ENCODE results near the gene RETREG2.
"Not testable (repeated sequence)": the region's sequence is repeated elsewhere in the genome, so short reads cannot be mapped to it uniquely, and the experiment has no call there.

RETREG2 gene

DNA sequence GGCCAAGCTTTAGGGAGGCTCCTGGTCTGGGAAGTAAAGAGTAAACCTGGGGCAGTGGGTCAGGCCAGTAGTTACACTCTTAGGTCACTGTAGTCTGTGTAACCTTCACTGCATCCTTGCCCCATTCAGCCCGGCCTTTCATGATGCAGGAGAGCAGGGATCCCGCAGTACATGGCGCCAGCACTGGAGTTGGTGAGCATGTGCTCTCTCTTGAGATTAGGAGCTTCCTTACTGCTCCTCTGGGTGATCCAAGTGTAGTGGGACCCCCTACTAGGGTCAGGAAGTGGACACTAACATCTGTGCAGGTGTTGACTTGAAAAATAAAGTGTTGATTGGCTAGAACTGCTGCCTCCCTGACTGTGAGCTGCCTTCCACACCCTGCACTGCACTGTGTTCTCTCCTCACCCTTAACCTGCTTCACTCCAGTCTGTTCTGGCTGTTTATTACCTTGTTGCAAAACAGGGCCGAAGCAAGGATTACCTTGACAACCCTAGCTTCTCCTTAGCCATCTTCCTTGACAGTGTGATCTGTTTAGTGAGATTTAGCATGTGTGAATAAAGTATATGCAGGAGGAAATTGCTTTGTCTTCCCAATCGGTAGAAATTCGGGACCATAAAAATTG, 5.2 kb downstream of the RETREG2 start:
- DNase-seq (ENCODE audit: insufficient read length, low spot score): no peak
- no peak for FAIRE-seq
- TF ChIP-seq POU2F2 (IDR thresholded peaks at IDR 0.05; ENCODE audit: low read depth, low read length): no peak
- no peak for TF ChIP-seq POLR2AphosphoS5 (IDR thresholded peaks at IDR 0.05; ENCODE audit: low read depth, low read length)
- TF ChIP-seq PAX5 (IDR thresholded peaks at IDR 0.05; ENCODE audit: insufficient read depth, low read length, severe bottlenecking): no peak
- no peak for TF ChIP-seq SPI1 (IDR thresholded peaks at IDR 0.05; ENCODE audit: low read depth, low read length)
- TF ChIP-seq TAF1 (IDR thresholded peaks at IDR 0.05; ENCODE audit: low read depth, low read length): no peak
- TF ChIP-seq POLR2A (IDR thresholded peaks at IDR 0.05; ENCODE audit: low read depth, low read length): no peak

DNA sequence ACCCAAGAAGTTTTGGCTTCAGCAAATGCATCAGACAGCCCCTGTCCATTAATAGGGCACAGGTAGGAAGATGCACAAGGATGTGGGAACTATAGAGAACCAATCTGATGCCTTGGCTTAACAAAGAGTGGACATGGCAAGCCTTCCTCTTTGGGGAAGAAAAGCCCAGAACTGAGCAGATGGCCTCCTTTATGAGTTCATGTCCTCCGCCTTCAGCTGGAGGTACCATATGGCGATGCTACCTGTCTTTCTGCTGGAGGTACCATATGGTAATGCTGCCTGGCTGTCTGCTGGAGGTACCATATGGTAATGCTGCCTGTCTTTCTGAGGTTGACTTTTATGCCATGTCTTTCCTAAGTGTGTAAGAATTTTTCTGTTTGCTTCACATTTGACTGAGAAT, 6.0 kb downstream of the RETREG2 start:
- no peak for FAIRE-seq
- DNase-seq (ENCODE audit: insufficient read length, low spot score): no peak
- TF ChIP-seq POLR2A (IDR thresholded peaks at IDR 0.05; ENCODE audit: low read depth, low read length) (no peak), SPI1 (IDR thresholded peaks at IDR 0.05; ENCODE audit: low read depth, low read length) (no peak)

DNA sequence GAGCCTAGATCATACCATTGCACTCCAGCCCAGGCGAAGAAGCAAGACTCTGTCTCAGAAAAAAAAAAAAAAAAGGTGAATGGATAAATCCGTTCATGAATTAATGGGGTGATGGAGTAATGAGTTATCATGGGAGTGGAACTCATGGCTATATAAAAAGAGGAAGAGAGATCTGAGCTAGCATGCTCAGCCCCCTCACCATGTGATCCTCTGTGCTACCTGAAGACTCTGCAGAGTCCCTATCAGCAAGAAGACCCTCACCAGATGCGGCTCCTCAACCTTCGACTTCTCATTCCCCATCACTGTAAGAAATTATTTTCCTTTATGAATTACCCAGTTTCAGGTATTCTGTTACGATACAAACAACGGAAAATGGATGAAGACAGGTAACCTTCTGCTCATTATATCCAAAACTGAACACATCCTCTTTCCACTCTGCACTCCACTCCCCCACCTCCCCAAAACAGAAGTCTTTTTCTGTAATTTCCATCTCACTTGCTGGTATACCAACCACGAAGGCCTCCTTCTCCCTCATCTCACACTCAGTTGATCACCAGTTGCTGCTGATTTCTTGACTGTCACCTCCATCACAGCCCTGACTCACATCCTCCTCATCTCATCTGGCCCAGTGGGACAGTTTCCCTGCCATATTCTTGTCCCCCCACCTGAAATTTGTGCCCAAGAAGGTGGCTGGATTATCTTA, 8.8 kb downstream of the RETREG2 start:
- FAIRE-seq: peak; percentile 59
- DNase-seq (ENCODE audit: insufficient read length, low spot score): no peak
- no peak for TF ChIP-seq POLR2A (IDR thresholded peaks at IDR 0.05; ENCODE audit: low read depth, low read length)
- TF ChIP-seq SPI1 (IDR thresholded peaks at IDR 0.05; ENCODE audit: low read depth, low read length): peak; percentile 75

DNA sequence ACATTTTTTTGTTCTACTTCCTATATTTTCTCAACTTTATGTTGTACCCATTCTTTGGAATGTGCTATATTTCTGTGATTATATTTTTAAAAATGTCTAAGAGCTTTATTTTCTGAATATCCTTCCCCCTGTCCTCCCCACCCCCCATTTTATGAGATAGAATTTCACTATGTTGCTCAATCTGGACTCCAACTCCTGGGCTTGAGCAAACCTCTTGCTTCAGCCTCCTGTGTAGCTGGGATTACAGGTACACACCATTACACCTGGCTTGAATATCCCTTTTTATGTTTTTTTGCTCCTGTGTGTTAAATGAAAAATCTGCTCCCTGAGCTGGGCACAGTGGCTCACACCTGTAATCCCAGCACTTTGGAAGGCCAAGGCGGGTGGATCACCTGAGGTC, 19.3 kb downstream of the RETREG2 start:
- FAIRE-seq (no peak), DNase-seq (ENCODE audit: insufficient read length, low spot score) (no peak)
- TF ChIP-seq PAX5 (IDR thresholded peaks at IDR 0.05; ENCODE audit: insufficient read depth, low read length, severe bottlenecking): no peak
- no peak for TF ChIP-seq POLR2AphosphoS5 (IDR thresholded peaks at IDR 0.05; ENCODE audit: low read depth, low read length)
- no peak for TF ChIP-seq TAF1 (IDR thresholded peaks at IDR 0.05; ENCODE audit: low read depth, low read length)
- no peak for TF ChIP-seq SPI1 (IDR thresholded peaks at IDR 0.05; ENCODE audit: low read depth, low read length)
- TF ChIP-seq POLR2A (IDR thresholded peaks at IDR 0.05; ENCODE audit: low read depth, low read length): no peak
- TF ChIP-seq POU2F2 (IDR thresholded peaks at IDR 0.05; ENCODE audit: low read depth, low read length): no peak

DNA sequence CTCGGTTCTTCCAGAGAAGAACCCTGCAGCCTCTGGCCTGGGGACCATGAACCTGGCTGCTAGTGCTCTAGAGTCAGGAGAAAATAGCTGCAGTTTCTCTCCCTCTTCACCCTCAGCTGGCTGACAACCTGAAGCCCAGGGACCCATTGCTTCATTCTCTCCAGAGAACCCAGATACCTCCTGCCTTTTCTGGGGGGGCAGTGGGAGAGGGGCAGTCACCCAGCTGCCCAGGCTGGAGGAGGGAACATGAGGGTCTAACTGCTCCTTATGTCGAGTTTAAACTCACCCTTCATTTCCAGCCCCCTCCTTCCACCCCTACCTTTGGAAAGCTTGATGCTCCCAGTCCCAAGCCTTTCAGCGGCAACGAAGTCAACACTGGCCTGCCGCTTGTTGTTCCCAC, 20.9 kb downstream of the RETREG2 start:
- DNase-seq (ENCODE audit: insufficient read length, low spot score) (no peak), FAIRE-seq (no peak)
- TF ChIP-seq TAF1 (IDR thresholded peaks at IDR 0.05; ENCODE audit: low read depth, low read length) (no peak), SPI1 (IDR thresholded peaks at IDR 0.05; ENCODE audit: low read depth, low read length) (no peak), POLR2AphosphoS5 (IDR thresholded peaks at IDR 0.05; ENCODE audit: low read depth, low read length) (no peak), POLR2A (IDR thresholded peaks at IDR 0.05; ENCODE audit: low read depth, low read length) (no peak)

DNA sequence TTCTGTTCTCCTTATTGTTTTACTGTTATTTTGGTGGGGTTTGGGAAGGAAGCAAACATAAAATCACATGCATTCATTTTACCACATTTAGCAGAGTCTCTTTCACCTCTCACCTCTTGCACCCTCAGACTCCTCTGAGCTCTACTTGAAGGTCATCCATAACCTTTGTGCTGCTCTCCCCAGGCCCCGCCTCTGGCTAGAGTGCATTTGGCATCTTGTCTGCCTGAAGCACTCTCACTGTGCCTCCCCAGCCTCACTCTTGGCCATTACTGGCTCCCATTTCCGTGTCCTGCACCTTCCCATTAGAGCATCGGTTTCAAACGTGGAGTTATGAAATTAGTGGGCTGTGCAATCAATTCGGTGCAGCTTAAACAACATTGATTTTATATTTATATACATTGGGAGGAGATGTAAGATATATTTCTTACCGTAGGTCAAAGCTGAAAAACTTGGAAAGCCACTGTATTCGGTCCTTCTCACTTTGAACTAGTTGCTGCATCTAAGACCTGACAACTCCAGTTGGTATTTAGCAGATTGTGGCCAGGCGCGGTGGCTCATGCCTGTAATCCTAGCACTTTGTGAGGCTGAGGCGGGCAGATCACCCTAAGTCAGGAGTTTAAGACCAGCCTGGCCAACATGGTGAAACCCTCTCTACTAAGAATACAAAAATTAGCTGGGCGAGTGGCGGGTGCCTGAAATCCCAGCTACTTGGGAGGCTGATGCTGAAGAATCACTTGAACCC, 21.6 kb downstream of the RETREG2 start:
- FAIRE-seq: no peak
- no peak for DNase-seq (ENCODE audit: insufficient read length, low spot score)
- TF ChIP-seq SPI1 (IDR thresholded peaks at IDR 0.05; ENCODE audit: low read depth, low read length) (no peak), POLR2AphosphoS5 (IDR thresholded peaks at IDR 0.05; ENCODE audit: low read depth, low read length) (no peak)

DNA sequence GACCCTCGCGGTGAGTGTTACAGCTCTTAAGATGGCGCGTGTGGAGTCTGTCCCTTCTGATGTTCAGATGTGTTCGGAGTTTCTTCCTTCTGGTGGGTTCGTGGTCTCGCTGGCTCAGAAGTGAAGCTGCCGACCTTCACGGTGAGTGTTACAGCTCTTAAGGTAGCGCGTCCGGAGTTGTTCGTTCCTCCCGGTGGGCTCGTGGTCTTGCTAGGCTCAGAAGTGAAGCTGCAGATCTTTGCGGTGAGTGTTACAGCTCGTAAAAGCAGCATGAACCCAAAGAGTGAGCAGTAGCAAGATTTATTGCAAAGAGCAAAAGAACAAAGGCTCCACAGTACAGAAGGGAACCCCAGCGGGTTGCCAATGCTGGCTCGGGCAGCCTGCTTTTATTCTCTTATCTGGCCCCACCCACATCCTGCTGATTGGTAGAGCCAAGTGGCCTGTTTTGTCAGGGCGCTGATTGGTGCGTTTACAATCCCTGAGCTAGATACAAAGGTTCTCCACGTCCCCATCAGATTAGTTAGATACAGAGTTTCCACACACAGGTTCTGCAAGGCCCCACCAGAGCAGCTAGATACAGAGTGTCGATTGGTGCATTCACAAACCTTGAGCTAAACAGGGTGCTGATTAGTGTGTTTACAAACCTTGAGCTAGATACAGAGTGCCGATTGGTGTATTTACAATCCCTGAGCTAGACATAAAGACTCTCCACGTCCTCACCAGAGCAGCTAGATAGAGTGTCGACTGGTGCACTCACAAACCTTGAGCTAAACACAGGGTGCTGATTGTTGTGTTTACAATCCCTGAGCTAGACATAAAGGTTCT, 22.6 kb downstream of the RETREG2 start:
- DNase-seq (ENCODE audit: insufficient read length, low spot score); FAIRE-seq: not testable (repeated sequence)

DNA sequence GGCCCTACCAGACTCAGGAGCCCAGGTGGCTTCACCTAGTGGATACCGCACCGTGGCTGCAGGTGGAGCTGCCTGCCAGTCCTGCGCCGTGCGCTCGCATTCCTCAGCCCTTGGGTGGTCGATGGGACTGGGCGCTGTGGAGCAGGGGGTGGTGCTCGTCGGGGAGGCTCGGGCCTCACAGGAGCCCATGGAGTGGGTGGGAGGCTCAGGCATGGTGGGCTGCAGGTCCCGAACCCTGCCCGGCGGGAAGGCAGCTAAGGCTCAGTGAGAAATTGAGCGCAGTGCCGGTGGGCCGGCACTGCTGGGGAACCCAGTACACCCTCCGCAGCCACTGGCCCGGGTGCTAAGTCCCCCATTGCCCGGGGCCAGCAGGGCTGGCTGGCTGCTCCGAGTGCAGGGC, 23.3 kb downstream of the RETREG2 start:
- FAIRE-seq; DNase-seq (ENCODE audit: insufficient read length, low spot score): not testable (repeated sequence)

DNA sequence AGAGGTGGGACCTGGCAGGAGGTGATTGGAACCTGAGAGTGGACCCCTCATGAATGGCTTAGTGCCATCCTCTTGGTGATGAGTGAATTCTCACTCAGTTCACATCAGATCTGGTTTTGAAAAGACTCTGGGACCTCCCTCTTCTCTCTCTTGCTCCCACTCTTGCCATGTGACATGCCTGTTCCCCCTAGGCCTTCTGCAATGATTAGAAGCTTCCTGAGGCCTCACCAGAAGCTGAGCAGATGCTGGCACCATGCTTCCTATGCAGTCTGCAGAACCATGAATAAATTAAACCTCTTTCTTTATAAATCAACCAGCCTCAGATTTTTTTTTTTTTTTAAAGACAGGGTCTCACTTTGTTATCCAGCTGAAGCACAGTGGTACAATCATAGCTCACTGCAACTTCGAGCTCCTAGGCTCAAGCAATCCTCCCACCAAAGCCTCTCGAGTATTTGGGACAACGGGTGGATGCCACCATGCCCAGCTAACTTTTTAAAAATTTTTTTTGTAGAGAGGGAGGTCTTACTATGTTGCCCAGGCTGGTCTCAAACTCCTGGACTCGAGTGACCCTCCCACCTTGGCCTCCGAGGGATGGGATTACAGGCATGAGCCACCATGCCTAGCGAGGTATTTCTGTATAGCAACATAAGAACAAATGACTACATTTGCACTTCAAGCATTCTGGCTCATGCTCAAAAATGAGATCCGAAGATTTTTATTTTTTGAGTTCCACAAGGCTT, 26.5 kb downstream of the RETREG2 start:
- DNase-seq (ENCODE audit: insufficient read length, low spot score) (no peak), FAIRE-seq (no peak)
- TF ChIP-seq TAF1 (IDR thresholded peaks at IDR 0.05; ENCODE audit: low read depth, low read length) (no peak), POU2F2 (IDR thresholded peaks at IDR 0.05; ENCODE audit: low read depth, low read length) (no peak), POLR2A (IDR thresholded peaks at IDR 0.05; ENCODE audit: low read depth, low read length) (no peak), SPI1 (IDR thresholded peaks at IDR 0.05; ENCODE audit: low read depth, low read length) (no peak), PAX5 (IDR thresholded peaks at IDR 0.05; ENCODE audit: insufficient read depth, low read length, severe bottlenecking) (no peak), POLR2AphosphoS5 (IDR thresholded peaks at IDR 0.05; ENCODE audit: low read depth, low read length) (no peak)

DNA sequence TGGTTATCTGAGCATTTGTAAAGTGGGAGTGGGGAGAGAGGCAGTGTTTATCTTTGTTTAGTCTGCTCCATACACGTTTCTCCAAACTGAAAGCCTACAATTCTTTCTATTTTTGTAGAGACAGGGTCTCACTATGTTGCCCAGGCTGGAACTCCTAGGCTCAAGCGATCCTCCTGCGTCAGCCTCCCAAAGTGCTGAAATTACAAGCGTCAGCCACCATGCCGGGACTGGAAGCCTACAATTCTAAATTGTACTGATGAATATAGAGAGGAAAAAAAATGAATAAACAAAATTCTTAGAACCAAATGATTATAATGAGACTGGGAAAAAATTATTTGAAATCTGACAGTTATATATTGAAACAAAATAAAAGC, 27.1 kb downstream of the RETREG2 start:
- FAIRE-seq (no peak), DNase-seq (ENCODE audit: insufficient read length, low spot score) (no peak)
- TF ChIP-seq POLR2AphosphoS5 (IDR thresholded peaks at IDR 0.05; ENCODE audit: low read depth, low read length) (no peak), POLR2A (IDR thresholded peaks at IDR 0.05; ENCODE audit: low read depth, low read length) (no peak), POU2F2 (IDR thresholded peaks at IDR 0.05; ENCODE audit: low read depth, low read length) (no peak), SPI1 (IDR thresholded peaks at IDR 0.05; ENCODE audit: low read depth, low read length) (no peak), PAX5 (IDR thresholded peaks at IDR 0.05; ENCODE audit: insufficient read depth, low read length, severe bottlenecking) (no peak), TAF1 (IDR thresholded peaks at IDR 0.05; ENCODE audit: low read depth, low read length) (no peak)
